RWPE1 (cell line): Measurements from ENCODE around the gene HOXA3.

Experiments
- CTCF ChIA-PET: fragments of 350-600 bp; sonication (Branson Sonifier 250); formaldehyde crosslinking; extraction: SDS; loops from one replicate; lab custom pipeline; 2021; lab: Yijun Ruan, JAX
- POLR2A ChIA-PET: fragments of 400-600 bp; formaldehyde crosslinking; extraction: SDS; loops from one replicate; lab custom pipeline; 2020; ENCODE audit warnings: antibody characterized with exemption; ENCODE audit not compliant: low non-redundant PET; lab: Yijun Ruan, JAX
- DNase-seq: peaks from one replicate; pipeline ENCODE4 v3.0.0; 2012; ENCODE audit warnings: low spot score
- H3K27ac ChIP-seq: fragments of 450-650 bp; 2 replicates; pipeline ENCODE4 v1.5.1; 2017
- TF ChIP-seq, protein P1 (sequence below): fragments of 450-650 bp; conservative IDR thresholded peaks from 2 replicates; pipeline ENCODE4 v1.5.1; 2017; ENCODE audit warnings: low read depth, mild to moderate bottlenecking

The HOXA3 gene

DNA sequence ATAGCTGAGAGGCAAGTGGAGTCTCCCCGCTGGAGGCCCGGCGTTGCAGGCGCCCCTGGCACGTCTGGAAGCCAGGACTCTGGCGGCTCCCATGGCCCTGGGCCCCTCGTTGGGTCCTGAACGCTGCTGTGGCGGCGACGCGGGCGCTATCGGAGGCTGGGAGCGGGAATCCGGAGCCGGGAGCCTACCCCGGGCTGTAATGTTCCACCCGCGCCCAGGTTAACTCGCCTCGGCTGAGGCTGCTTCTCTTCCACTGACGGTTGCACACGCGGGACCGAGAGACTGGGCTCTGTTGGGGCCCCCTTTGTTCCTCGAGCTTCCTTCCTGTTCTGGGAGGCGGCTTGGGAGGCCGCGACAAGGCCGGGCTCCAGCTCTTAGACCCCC is 7.6 kb downstream of the HOXA3 start:
- peak overlapping the region; percentile 90 for H3K27ac ChIP-seq
- ChIA-PET POLR2A (no interaction called here), CTCF (interaction anchor here (0.7 to 3.7 kb wide), 9 partner anchors 11 to 466 kb away, joined by 3 to 34 read pairs (median 5); partner anchors contain the start of gene HOXA1)
- DNase-seq = no peak
- TF ChIP-seq, protein P1, sequence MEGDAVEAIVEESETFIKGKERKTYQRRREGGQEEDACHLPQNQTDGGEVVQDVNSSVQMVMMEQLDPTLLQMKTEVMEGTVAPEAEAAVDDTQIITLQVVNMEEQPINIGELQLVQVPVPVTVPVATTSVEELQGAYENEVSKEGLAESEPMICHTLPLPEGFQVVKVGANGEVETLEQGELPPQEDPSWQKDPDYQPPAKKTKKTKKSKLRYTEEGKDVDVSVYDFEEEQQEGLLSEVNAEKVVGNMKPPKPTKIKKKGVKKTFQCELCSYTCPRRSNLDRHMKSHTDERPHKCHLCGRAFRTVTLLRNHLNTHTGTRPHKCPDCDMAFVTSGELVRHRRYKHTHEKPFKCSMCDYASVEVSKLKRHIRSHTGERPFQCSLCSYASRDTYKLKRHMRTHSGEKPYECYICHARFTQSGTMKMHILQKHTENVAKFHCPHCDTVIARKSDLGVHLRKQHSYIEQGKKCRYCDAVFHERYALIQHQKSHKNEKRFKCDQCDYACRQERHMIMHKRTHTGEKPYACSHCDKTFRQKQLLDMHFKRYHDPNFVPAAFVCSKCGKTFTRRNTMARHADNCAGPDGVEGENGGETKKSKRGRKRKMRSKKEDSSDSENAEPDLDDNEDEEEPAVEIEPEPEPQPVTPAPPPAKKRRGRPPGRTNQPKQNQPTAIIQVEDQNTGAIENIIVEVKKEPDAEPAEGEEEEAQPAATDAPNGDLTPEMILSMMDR = no peak

DNA sequence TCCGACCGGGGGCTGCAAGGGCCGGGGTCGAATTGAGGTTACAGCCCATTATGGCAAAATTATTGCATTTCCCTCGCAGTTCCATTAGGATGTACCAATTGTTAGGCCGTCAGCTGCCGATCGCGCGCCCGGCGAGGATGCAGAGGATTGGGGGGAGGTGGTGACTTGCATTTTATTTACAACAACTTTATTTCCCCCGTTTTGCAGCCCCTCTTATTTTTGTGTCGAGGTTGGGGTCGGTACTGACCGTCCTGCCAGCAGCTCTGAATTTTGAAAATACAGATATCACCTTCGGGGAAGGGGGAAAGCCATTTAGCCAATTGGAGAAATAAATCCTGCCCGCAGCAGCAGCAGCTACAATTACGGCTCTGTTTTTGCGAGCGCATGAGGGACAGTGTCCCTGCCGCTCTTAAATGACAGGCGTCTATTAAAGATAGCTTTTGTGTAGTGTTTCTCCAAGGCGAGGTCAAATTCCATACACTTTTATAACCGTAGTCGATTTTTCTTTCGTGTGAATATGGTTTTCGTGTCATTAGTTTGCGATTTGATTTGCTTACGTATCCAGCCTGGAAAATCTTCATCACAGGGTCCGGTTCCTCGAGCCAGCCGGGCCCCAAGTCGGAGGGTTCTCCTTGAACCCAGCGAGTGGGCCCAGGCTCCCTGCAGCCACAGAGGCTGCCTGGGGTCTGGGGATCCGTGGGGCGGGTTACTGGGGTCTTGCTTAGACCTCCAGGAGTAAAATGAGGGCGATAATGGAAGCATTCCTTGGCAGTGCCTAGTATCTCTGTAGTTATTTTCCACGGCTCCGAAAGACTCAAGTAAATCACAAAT is 8.2 kb downstream of the HOXA3 start:
- ChIA-PET CTCF (interaction anchor here (0.6 to 3.7 kb wide), 28 partner anchors 11 to 860 kb away, joined by 3 to 34 read pairs (median 4); partner anchors contain the start of genes HOXA1 and HOXA7), POLR2A (interaction anchor here (1.0 kb wide), 1 partner anchor 22 kb away, joined by 3 read pairs; no protein-coding TSS in a partner anchor)
- H3K27ac ChIP-seq = peak overlapping the region; percentile 90
- TF ChIP-seq, protein P1 = peak; percentile 66
- no peak for DNase-seq

DNA sequence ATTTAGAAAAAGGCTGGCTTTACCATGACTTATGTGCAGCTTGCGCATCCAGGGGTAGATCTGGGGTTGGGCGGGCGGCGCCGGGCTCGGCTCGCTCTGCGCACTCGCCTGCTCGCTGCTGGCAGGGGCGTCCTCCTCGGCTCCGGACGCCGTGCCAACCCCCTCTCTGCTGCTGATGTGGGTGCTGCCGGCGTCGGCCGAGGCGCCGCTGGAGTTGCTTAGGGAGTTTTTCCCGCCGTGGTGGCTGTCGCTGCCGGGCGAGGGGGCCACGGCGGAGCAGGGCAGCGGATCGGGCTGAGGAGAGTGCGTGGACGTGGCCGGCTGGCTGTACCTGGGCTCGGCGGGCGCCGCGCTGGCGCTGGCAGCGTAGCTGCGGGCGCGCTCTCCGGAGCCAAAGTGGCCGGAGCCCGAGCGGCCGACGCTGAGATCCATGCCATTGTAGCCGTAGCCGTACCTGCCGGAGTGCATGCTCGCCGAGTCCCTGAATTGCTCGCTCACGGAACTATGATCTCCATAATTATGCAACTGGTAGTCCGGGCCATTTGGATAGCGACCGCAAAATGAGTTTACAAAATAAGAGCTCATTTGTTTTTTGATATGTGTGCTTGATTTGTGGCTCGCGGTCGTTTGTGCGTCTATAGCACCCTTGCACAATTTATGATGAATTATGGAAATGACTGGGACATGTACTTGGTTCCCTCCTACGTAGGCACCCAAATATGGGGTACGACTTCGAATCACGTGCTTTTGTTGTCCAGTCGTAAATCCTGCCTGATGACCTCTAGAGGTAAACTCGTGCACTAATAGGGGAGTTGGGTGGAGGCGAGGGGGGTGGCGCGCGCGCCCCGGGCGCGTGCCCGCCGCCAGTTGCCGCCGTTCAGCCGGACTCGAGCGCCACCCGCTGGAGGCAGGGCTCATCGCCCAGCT is 9.1 kb downstream of the HOXA3 start, which contains the start of gene HOXA5:
Gene HOXA5 (minus strand): TSS at position 659 of the 927 bp plus-strand sequence. CDS start 74 bp downstream, at position 585.
- TF ChIP-seq, protein P1 = peak; percentile 99
- DNase-seq = peak; percentile 98
- ChIA-PET POLR2A (interaction anchor here (0.6 to 1.0 kb wide), 2 partner anchors 22 to 23 kb away, joined by 3 read pairs; no protein-coding TSS in a partner anchor), CTCF (interaction anchor here (0.5 to 3.7 kb wide), 29 partner anchors 12 to 1251 kb away, joined by 3 to 34 read pairs (median 4); partner anchors contain the start of genes HOXA1 and HOXA7)
- peak within 1 kb of the TSS; percentile 90 for H3K27ac ChIP-seq

DNA sequence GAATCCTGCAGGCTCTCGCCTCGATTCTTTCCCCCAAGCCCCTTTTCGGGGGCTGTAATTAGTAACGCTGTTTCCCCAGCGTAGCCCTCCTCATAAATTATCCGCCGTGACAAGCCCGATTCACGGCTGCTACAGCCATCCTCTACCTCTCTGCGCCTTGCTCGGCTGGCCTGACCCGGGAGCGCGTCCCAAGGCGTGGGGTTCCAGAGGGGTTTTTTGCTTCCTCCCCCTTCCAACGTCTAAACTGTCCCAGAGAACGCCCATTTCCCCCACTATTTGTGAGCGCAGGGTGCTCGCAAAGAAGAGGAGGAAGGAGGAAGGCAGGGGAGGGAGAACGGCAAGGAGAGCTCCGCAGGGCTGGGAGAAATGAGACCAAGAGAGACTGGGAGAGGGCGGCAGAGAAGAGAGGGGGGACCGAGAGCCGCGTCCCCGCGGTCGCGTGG is 9.8 kb downstream of the HOXA3 start:
- POLR2A ChIA-PET = interaction anchor here (0.6 kb wide), 1 partner anchor 22 kb away, joined by 3 read pairs; no protein-coding TSS in a partner anchor
- DNase-seq = no peak
- TF ChIP-seq, protein P1 = no peak
- H3K27ac ChIP-seq = peak overlapping the region; percentile 90
- CTCF ChIA-PET = interaction anchor here (0.6 to 3.7 kb wide), 8 partner anchors 8 to 299 kb away, joined by 3 to 34 read pairs (median 6); no protein-coding TSS in a partner anchor

DNA sequence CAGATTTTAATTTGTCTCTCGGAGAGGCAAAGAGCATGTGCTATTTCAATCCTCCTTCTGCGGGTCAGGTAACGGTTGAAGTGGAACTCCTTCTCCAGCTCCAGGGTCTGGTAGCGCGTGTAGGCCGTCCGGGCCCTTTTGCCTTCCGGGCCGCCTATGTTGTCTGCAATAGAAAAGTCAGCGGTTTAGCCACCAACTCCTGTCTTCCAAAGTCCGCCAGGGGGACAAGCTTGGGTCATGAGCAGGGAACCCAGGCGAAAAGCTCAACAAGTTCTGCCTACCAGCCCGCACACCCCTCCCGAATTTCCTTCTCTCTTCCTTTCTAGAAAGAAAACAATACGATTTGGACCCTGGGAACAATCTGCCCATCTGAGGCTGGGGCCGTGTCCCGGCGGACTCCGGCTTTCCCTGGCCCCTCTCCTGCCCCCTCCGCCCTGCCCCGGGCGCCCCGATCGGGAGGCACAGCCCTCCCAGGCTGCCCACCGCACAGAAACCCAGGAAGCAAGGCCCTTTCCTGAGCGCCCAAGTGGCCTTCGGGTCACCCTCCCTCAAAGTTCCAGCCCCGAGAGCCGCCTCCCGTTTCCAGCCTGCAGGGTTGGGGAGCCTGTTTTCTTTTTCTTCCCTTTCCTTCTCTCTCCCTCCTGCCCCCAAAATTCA is 10.3 kb downstream of the HOXA3 start:
- TF ChIP-seq, protein P1 = 0 out of 2 replicates have a peak, but pooled peaks have one; percentile 17
- ChIA-PET CTCF (interaction anchor here (0.6 to 3.7 kb wide), 10 partner anchors 9 to 1429 kb away, joined by 3 to 34 read pairs (median 4); partner anchors contain the start of gene HOXA4), POLR2A (no interaction called here)

More for the DNA sequence above, 10.3 kb downstream of the HOXA3 start:
- no peak for DNase-seq
- peak overlapping the region; percentile 90 for H3K27ac ChIP-seq
